IMR-90 (cell line): ENCODE data around the gene LRFN2. TPM values are rescaled to one million over a fixed set of nuclear protein-coding genes. Genes with fewer than 3 reads are reported as not detected.

ENCODE experiments used
- ATAC-seq: fragments of 200-7000 bp; cut with Tn5 transposase; 2 replicates; pipeline ENCODE4 v1.9.1; 2020; ENCODE audit warnings: low read depth, mild to moderate bottlenecking, moderate library complexity
- BruUV-seq: library from RNA; stranded (reverse); fragments of 400-500 nt; replicated peaks from 2 replicates; lab custom pipeline; 2021; lab: Mats Ljungman, UMichigan
- CTCF ChIA-PET: fragments of 300-600 bp; formaldehyde crosslinking; extraction: SDS; loops from one replicate; lab custom pipeline; 2021; ENCODE audit warnings: antibody characterized with exemption; lab: Yijun Ruan, JAX
- POLR2A ChIA-PET: fragments of 300-600 bp; sonication (Branson Sonifier 250); formaldehyde crosslinking; loops from one replicate; lab custom pipeline; 2022; ENCODE audit warnings: antibody characterized with exemption; ENCODE audit not compliant: unreplicated experiment; lab: Charles Lee
- DNase-seq: peaks from one replicate; pipeline ENCODE4 v3.0.0; 2013
- H2AFZ ChIP-seq: replicated peaks from 2 replicates; pipeline ENCODE3; 2013; ENCODE audit warnings: low read length, mild to moderate bottlenecking; ENCODE audit not compliant: poor library complexity
- H2AK5ac ChIP-seq: 2 replicates; pipeline ENCODE4 v1.6.1; 2013; ENCODE audit warnings: low read depth, low read length, inconsistent platforms
- H2AK9ac ChIP-seq: replicated peaks from 2 replicates; pipeline ENCODE3; 2013; ENCODE audit warnings: mild to moderate bottlenecking, low read depth, low read length, moderate library complexity; ENCODE audit not compliant: poor library complexity
- H2BK120ac ChIP-seq: 2 replicates; pipeline ENCODE4 v1.6.1; 2013; ENCODE audit warnings: low read depth, low read length, inconsistent platforms
- H2BK15ac ChIP-seq: 3 replicates; pipeline ENCODE4 v1.6.1; 2013; ENCODE audit warnings: low read depth, low read length, inconsistent platforms
- H2BK20ac ChIP-seq: 2 replicates; pipeline ENCODE4 v1.6.1; 2013; ENCODE audit warnings: low read depth, mild to moderate bottlenecking, inconsistent platforms, low read length, moderate library complexity
- H2BK5ac ChIP-seq: 2 replicates; pipeline ENCODE4 v1.6.1; 2013; ENCODE audit warnings: mild to moderate bottlenecking, low read depth, low read length, inconsistent platforms; ENCODE audit not compliant: poor library complexity, severe bottlenecking
- H3K14ac ChIP-seq: replicated peaks from 2 replicates; pipeline ENCODE4 v1.6.1; 2013; ENCODE audit warnings: low read depth, low read length, inconsistent platforms
- H3K18ac ChIP-seq: 2 replicates; pipeline ENCODE4 v1.6.1; 2013; ENCODE audit warnings: low read depth, low read length, control low read depth
- H3K23ac ChIP-seq: 2 replicates; pipeline ENCODE4 v1.6.1; 2013; ENCODE audit warnings: low read depth, low read length, inconsistent platforms
- H3K27ac ChIP-seq: 2 replicates; pipeline ENCODE4 v1.5.1; 2013; ENCODE audit warnings: mild to moderate bottlenecking, control low read depth, low read length; ENCODE audit not compliant: insufficient read depth
- H3K27me3 ChIP-seq: 2 replicates; pipeline ENCODE4 v1.6.1; 2013; ENCODE audit warnings: low read length; ENCODE audit not compliant: control insufficient read depth, insufficient read depth
- H3K36me3 ChIP-seq: 2 replicates; pipeline ENCODE4 v1.6.1; 2013; ENCODE audit warnings: low read length, mixed read lengths; ENCODE audit not compliant: control insufficient read depth, insufficient read depth
- H3K4ac ChIP-seq: 2 replicates; pipeline ENCODE4 v1.6.1; 2013; ENCODE audit warnings: low read depth, low read length, inconsistent platforms
- H3K4me1 ChIP-seq: 2 replicates; pipeline ENCODE4 v1.6.1; 2013; ENCODE audit warnings: low read length, mixed read lengths; ENCODE audit not compliant: control insufficient read depth, insufficient read depth
- H3K4me2 ChIP-seq: 2 replicates; pipeline ENCODE4 v1.6.1; 2013; ENCODE audit warnings: low read depth, mild to moderate bottlenecking, control low read depth, low read length, moderate library complexity
- H3K4me3 ChIP-seq: 2 replicates; pipeline ENCODE4 v1.5.1; 2013; ENCODE audit warnings: low read depth, mild to moderate bottlenecking, control low read depth, low read length, moderate library complexity; ENCODE audit not compliant: insufficient read depth
- H3K56ac ChIP-seq: 2 replicates; pipeline ENCODE4 v1.6.1; 2013; ENCODE audit warnings: low read length, inconsistent platforms; ENCODE audit not compliant: insufficient read depth; ENCODE audit errors: extremely low read depth
- H3K79me1 ChIP-seq, 2 experiments: 2 replicates each; pipeline ENCODE4 v1.6.1; 2013; ENCODE audit warnings: low read length in 2 of 2, inconsistent platforms in 1 of 2, low read depth in 1 of 2
- H3K9ac ChIP-seq: 2 replicates; pipeline ENCODE4 v1.6.1; 2013; ENCODE audit warnings: low read depth, low read length, control low read depth
- H3K9me1 ChIP-seq: 2 replicates; pipeline ENCODE4 v1.6.1; 2013; ENCODE audit warnings: low read length, inconsistent platforms; ENCODE audit not compliant: insufficient read depth
- H3K9me3 ChIP-seq: 2 replicates; pipeline ENCODE4 v1.6.1; 2013; ENCODE audit warnings: low read length; ENCODE audit not compliant: control insufficient read depth, insufficient read depth
- H4K20me1 ChIP-seq: 2 replicates; pipeline ENCODE4 v1.6.1; 2013; ENCODE audit warnings: low read length, inconsistent platforms; ENCODE audit not compliant: insufficient read depth
- H4K5ac ChIP-seq: 2 replicates; pipeline ENCODE4 v1.6.1; 2013; ENCODE audit warnings: mild to moderate bottlenecking, low read depth, low read length, control low read depth
- H4K8ac ChIP-seq, 2 experiments: 2 replicates each; pipeline ENCODE4 v1.6.1; 2013; ENCODE audit warnings: low read depth in 2 of 2, low read length in 2 of 2, control low read depth in 1 of 2, inconsistent platforms in 1 of 2
- H4K91ac ChIP-seq: 2 replicates; pipeline ENCODE4 v1.6.1; 2013; ENCODE audit warnings: low read depth, low read length, inconsistent platforms; ENCODE audit not compliant: insufficient read depth
- BHLHE40 ChIP-seq: fragments of 150-350 bp; IDR thresholded peaks from 2 replicates; pipeline ENCODE4 v1.6.1; 2016; ENCODE audit warnings: mild to moderate bottlenecking, low read depth, low read length
- CEBPB ChIP-seq: IDR thresholded peaks from 2 replicates; pipeline ENCODE4 v1.6.1; 2012; ENCODE audit warnings: low read depth, low read length, improper control_type of control experiment
- CHD1 ChIP-seq: IDR thresholded peaks from 2 replicates; pipeline ENCODE4 v1.6.1; 2012; ENCODE audit warnings: low read depth, low read length, improper control_type of control experiment
- CTCF ChIP-seq: conservative IDR thresholded peaks from 2 replicates; pipeline ENCODE4 v1.5.1; 2012; ENCODE audit warnings: mild to moderate bottlenecking, low read depth, low read length, improper control_type of control experiment
- ELK1 ChIP-seq: fragments of 150-350 bp; IDR thresholded peaks from 2 replicates; pipeline ENCODE4 v1.6.1; 2016; ENCODE audit warnings: low read depth, mild to moderate bottlenecking, low read length, moderate library complexity, borderline replicate concordance
- MAFK ChIP-seq: IDR thresholded peaks from 2 replicates; pipeline ENCODE4 v1.6.1; 2012; ENCODE audit warnings: low read depth, low read length, improper control_type of control experiment
- MAZ ChIP-seq: IDR thresholded peaks from 2 replicates; pipeline ENCODE4 v1.6.1; 2012; ENCODE audit warnings: low read depth, mild to moderate bottlenecking, low read length, improper control_type of control experiment, moderate library complexity, borderline replicate concordance
- MXI1 ChIP-seq: IDR thresholded peaks from 2 replicates; pipeline ENCODE4 v1.6.1; 2012; ENCODE audit warnings: low read depth, mild to moderate bottlenecking, low read length, moderate library complexity, borderline replicate concordance
- NFE2L2 ChIP-seq: fragments of 150-350 bp; IDR thresholded peaks from 2 replicates; pipeline ENCODE4 v1.6.1; 2016; ENCODE audit warnings: low read depth, mild to moderate bottlenecking, low read length
- POLR2A ChIP-seq: IDR thresholded peaks from 2 replicates; pipeline ENCODE4 v1.6.1; 2012; ENCODE audit warnings: mild to moderate bottlenecking, low read depth, low read length
- RAD21 ChIP-seq: IDR thresholded peaks from 2 replicates; pipeline ENCODE4 v1.6.1; 2012; ENCODE audit warnings: low read length, improper control_type of control experiment
- RFX5 ChIP-seq: IDR thresholded peaks from 2 replicates; pipeline ENCODE4 v1.8.0; 2012; ENCODE audit warnings: low read depth, mild to moderate bottlenecking, low read length, moderate library complexity
- SMC3 ChIP-seq: fragments of 150-350 bp; IDR thresholded peaks from 2 replicates; pipeline ENCODE4 v1.6.1; 2016; ENCODE audit warnings: low read depth, mild to moderate bottlenecking, antibody characterized with exemption, low read length, moderate library complexity
- WGBS, 2 experiments: methylation state at CpG; one replicate each; pipeline versions ENCODE4 v1.1.5 to v1.1.7; 2013; ENCODE audit warnings: missing lambda C conversion rate in 2 of 2; ENCODE audit not compliant: insufficient read length in 1 of 2; ENCODE audit errors: extremely low coverage in 2 of 2; 5-methylcytosine and 5-hydroxymethylcytosine counted together
- dilution Hi-C: fragments of 300-500 bp; cut with HindIII; formaldehyde crosslinking; loops from one replicate; pipeline ENCODE4 v1.14.3; 2018; ENCODE audit warnings: low sequenced_read_pairs; ENCODE audit not compliant: unreplicated experiment
- in situ Hi-C: fragments of 300-500 bp; cut with MboI; formaldehyde crosslinking; loops from 3 replicates; pipeline ENCODE4 v1.14.3; 2019; ENCODE audit warnings: low sequenced_read_pairs, inconsistent platforms, mixed read lengths
- intact Hi-C: fragments of 100-400 bp; cut with micrococcal nuclease; formaldehyde crosslinking; loops from 2 replicates; pipeline ENCODE4 v1.10.0; 2022
- polyA plus RNA-seq, 3 experiments: library from polyadenylated mRNA; depleted of rRNA; stranded (reverse); fragments of >200 nt; gene quantifications; 2 replicates each; pipeline ENCODE4 v1.2.3, GENCODE V29; 2012; ENCODE audit warnings: low replicate concordance in 1 of 3
- total RNA-seq: library from RNA; depleted of rRNA; stranded (reverse); fragments of >200 nt; gene quantifications from 2 replicates; pipeline ENCODE4 v1.2.3, GENCODE V29; 2012
- TF ChIP-seq, protein P1 (sequence below): fragments of 150-350 bp; IDR thresholded peaks from 2 replicates; pipeline ENCODE4 v1.6.1; 2017; ENCODE audit warnings: mild to moderate bottlenecking, antibody characterized with exemption, low read length, low read depth

LRFN2 gene
- total and polyA plus RNA-seq, 2 of the 4 experiments (the other 2 are of a cell fraction), result not detected

DNA sequence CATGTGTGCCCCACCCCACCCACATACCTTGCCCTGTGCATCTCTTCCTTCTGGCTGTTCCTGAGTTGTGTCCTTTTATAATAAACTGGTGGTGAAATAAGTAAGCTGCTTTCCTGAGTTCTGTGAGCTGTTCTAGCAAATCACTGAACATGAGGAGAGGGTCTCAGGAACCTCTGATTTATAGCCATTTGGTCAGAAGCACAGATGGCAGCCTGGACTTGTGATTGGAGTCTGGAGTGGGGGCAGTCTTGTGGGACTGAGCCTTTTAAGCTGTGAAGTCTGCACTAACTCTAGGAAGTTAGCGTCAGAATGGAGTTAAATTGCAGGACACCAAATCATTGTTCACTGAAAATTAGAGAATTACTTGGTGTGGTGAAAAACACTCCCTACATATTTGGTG is 245.4 kb downstream of the LRFN2 start:
- no peak for DNase-seq

More for the DNA sequence above, 245.4 kb downstream of the LRFN2 start:
- H2BK120ac ChIP-seq, result no peak overlapping the region
- no CpG with 5 or more reads among the region's 1 CpG for WGBS, 2 experiments
- no peak overlapping the region for H4K8ac ChIP-seq
- no peak overlapping the region for H2AK5ac ChIP-seq
- H4K5ac ChIP-seq, result no peak overlapping the region
- no peaks in the 10 kb centered on the region for H3K9me3 ChIP-seq
- no peaks in the 10 kb centered on the region for H3K36me3 ChIP-seq
- no peak overlapping the region for H4K91ac ChIP-seq
- TF ChIP-seq POLR2A, result no peak
- TF ChIP-seq CEBPB, result no peak
- TF ChIP-seq MAZ, result no peak
- no peak for TF ChIP-seq CTCF
- no peak for TF ChIP-seq CHD1
- no peak for TF ChIP-seq RAD21
- no peak for TF ChIP-seq MXI1
- no peak for TF ChIP-seq NFE2L2
- TF ChIP-seq, protein P1, sequence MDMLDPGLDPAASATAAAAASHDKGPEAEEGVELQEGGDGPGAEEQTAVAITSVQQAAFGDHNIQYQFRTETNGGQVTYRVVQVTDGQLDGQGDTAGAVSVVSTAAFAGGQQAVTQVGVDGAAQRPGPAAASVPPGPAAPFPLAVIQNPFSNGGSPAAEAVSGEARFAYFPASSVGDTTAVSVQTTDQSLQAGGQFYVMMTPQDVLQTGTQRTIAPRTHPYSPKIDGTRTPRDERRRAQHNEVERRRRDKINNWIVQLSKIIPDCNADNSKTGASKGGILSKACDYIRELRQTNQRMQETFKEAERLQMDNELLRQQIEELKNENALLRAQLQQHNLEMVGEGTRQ, result no peak
- TF ChIP-seq RFX5, result no peak
- TF ChIP-seq SMC3, result no peak
- TF ChIP-seq ELK1, result no peak
- no peak for TF ChIP-seq BHLHE40
- no peak for TF ChIP-seq MAFK
- ChIA-PET POLR2A (no interaction called here), CTCF (no interaction called here)
- H2AFZ ChIP-seq, result no peak overlapping the region
- H3K27me3 ChIP-seq, result no peaks in the 10 kb centered on the region
- no peak overlapping the region for H2AK9ac ChIP-seq
- no peak overlapping the region for H3K27ac ChIP-seq
- H3K14ac ChIP-seq, result no peak overlapping the region
- H3K23ac ChIP-seq, result no peak overlapping the region
- no peak overlapping the region for H3K18ac ChIP-seq
- H2BK15ac ChIP-seq, result no peak overlapping the region
- BruUV-seq, result no TSS peak
- H2BK20ac ChIP-seq, result no peak overlapping the region
- H3K4ac ChIP-seq, result no peak overlapping the region
- no peak overlapping the region for H2BK5ac ChIP-seq
- in situ Hi-C loops (no loop called here), dilution Hi-C loops (no loop called here), intact Hi-C loops (no loop called here)
- no peaks in the 10 kb centered on the region for H3K79me1 ChIP-seq
- H3K56ac ChIP-seq, result no peak overlapping the region
- no peaks in the 10 kb centered on the region for H4K20me1 ChIP-seq
- H3K4me3 ChIP-seq, result no peak overlapping the region
- H3K4me1 ChIP-seq, result no peaks in the 10 kb centered on the region
- H3K9ac ChIP-seq, result no peak overlapping the region
- no peak overlapping the region for H3K4me2 ChIP-seq
- no peak for ATAC-seq
- H3K9me1 ChIP-seq, result no peaks in the 10 kb centered on the region
